GM12801 (cell line): ENCODE results near the gene WDR31.

Experiments used
- CTCF ChIP-seq: IDR thresholded peaks from one replicate; pipeline ENCODE4 v1.5.1; 2011; ENCODE audit warnings: control low read depth; ENCODE audit not compliant: insufficient read length; ENCODE audit errors: extremely low read depth

The WDR31 gene

GRCh38 chr9:113302792-113303418, 37.2 kb downstream of the WDR31 start, which contains the start of gene RNF183:
TSS of gene RNF183 (minus strand) at chr9:113303376. CDS start at chr9:113298184, 5,192 bp downstream.
- TF ChIP-seq CTCF = no peak

- TF ChIP-seq CTCF = no peak
Observed at GRCh38 chr9:113301548-113301947, 38.5 kb downstream of the WDR31 start.

GRCh38 chr9:113299800-113300292, 40.2 kb downstream of the WDR31 start:
- TF ChIP-seq CTCF = no peak

- no peak for TF ChIP-seq CTCF
Observed at GRCh38 chr9:113298924-113299770, 40.9 kb downstream of the WDR31 start.

- TF ChIP-seq CTCF = no peak
Observed at GRCh38 chr9:113298311-113298710, 41.8 kb downstream of the WDR31 start.

GRCh38 chr9:113296796-113297558, 43.1 kb downstream of the WDR31 start:
- TF ChIP-seq CTCF = no peak

- no peak for TF ChIP-seq CTCF
Observed at GRCh38 chr9:113293285-113293878, 46.7 kb downstream of the WDR31 start.
